22Rv1 (cell line): ENCODE results near the gene KATNAL2.

Source experiments
- CTCF ChIP-seq: fragments of 450-650 bp; IDR thresholded peaks from 2 replicates; pipeline ENCODE4 v1.5.1; 2017; ENCODE audit warnings: mild to moderate bottlenecking
- ZFX ChIP-seq: fragments of 450-650 bp; IDR thresholded peaks from 2 replicates; pipeline ENCODE4 v1.6.1; 2017; ENCODE audit warnings: antibody characterized with exemption, borderline replicate concordance

DNA sequence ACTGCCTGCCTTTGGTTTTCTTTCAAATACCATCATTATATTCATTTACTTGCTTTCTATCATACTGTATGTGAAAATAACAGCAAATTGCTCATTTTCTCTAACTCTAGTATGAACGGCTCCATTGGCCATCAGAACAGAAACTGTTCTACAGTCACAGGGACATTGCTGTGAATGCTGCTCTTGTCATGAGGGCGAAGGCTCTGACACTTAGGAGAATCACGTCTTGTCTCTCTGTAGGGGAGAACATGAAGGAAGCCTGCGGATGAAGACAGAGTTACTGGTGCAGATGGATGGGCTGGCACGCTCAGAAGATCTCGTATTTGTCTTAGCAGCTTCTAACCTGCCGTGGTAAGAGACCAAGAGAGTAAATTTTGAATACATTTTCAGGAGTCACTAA lies 159.7 kb downstream of the KATNAL2 start:
- no peak for TF ChIP-seq CTCF
- TF ChIP-seq ZFX = no peak
